ENCODE results near the gene MAN1C1. TPM values are rescaled to one million over a fixed set of nuclear protein-coding genes. Genes with fewer than 3 reads are reported as not detected.

MAN1C1 gene
- total RNA-seq, 2 donors from 2014 or later: 2.2 to 4.3 TPM

GRCh38 chr1:25685211-25685750 lies 68.7 kb downstream of the MAN1C1 start:
- WGBS, 2 experiments (ENCODE audit: insufficient coverage in 1 of 2, insufficient read length in 1 of 2): 90 to 100% methylated on average over 5 to 11 of the region's 11 CpGs
- TF ChIP-seq, protein P1, sequence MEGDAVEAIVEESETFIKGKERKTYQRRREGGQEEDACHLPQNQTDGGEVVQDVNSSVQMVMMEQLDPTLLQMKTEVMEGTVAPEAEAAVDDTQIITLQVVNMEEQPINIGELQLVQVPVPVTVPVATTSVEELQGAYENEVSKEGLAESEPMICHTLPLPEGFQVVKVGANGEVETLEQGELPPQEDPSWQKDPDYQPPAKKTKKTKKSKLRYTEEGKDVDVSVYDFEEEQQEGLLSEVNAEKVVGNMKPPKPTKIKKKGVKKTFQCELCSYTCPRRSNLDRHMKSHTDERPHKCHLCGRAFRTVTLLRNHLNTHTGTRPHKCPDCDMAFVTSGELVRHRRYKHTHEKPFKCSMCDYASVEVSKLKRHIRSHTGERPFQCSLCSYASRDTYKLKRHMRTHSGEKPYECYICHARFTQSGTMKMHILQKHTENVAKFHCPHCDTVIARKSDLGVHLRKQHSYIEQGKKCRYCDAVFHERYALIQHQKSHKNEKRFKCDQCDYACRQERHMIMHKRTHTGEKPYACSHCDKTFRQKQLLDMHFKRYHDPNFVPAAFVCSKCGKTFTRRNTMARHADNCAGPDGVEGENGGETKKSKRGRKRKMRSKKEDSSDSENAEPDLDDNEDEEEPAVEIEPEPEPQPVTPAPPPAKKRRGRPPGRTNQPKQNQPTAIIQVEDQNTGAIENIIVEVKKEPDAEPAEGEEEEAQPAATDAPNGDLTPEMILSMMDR (conservative IDR thresholded peaks at IDR 0.05): no peak
- no peak for DNase-seq
- Mint-ChIP-seq H3K4me3 (no peak overlapping the region), H3K27me3 (ENCODE audit: insufficient read depth) (no peaks in the 10 kb centered on the region), H3K27ac (no peak overlapping the region), H3K9me3 (no peaks in the 10 kb centered on the region), H3K4me1 (peaks cover 2% of the 10 kb centered on the region), H3K36me3 (ENCODE audit: low read depth) (no peaks in the 10 kb centered on the region)
- H3K27ac ChIP-seq (ENCODE audit: low read depth, low read length): no peak overlapping the region
- no peak overlapping the region for H3K4me3 ChIP-seq (ENCODE audit: low read length)
- no peaks in the 10 kb centered on the region for H3K9me3 ChIP-seq (ENCODE audit: control insufficient read depth, low read length)
- H3K36me3 ChIP-seq (ENCODE audit: control insufficient read depth, insufficient read depth, low read length): no peaks in the 10 kb centered on the region
- H3K27me3 ChIP-seq (ENCODE audit: control insufficient read depth, insufficient read depth, low read length, poor library complexity, severe bottlenecking): no peaks in the 10 kb centered on the region
- H3K4me1 ChIP-seq (ENCODE audit: control insufficient read depth, insufficient read depth, low read length): no peaks in the 10 kb centered on the region
- H3K9ac ChIP-seq (ENCODE audit: extremely low read depth, low read length, poor library complexity, severe bottlenecking): no peak overlapping the region

DNA sequence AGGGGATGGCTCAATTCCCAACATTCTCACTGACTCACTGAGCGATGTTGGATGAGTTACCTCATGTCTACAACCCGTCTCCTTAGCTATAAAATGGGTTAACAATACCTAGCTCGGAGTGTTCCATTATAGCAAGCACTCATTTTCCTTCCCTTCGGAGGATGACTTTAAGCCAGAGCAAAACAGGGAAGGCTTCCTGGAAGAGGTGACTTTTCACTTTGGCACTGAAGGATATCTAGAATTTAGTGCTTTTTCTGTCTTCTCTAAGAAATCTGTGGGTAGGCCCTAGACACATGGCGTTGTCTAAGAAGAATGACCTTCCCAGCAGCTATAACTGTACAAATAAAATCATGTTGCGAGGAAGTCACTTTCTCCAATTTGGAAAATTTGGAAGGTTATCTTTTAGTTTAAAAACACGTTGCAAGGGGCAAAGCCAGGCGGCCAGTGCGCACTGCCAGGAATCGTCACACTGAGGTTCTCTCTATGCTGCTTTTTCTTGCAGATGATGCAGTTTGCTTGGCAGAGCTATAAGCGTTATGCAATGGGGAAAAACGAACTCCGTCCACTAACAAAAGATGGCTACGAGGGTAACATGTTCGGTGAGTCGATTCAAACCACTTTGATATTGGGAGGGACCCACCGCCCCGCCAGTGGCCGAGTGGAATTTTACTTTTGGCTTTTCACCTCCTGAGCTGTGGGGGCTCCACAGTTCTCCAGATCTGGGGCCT lies 69.5 kb downstream of the MAN1C1 start:
- H3K4me3 Mint-ChIP-seq: no peak overlapping the region
- TF ChIP-seq, protein P1 (conservative IDR thresholded peaks at IDR 0.05): no peak
- peaks cover 2% of the 10 kb centered on the region for H3K4me1 Mint-ChIP-seq
- H3K27ac Mint-ChIP-seq: no peak overlapping the region
- Histone ChIP-seq H3K27ac (ENCODE audit: low read depth, low read length) (no peak overlapping the region), H3K27me3 (ENCODE audit: control insufficient read depth, insufficient read depth, low read length, poor library complexity, severe bottlenecking) (no peaks in the 10 kb centered on the region), H3K4me1 (ENCODE audit: control insufficient read depth, insufficient read depth, low read length) (no peaks in the 10 kb centered on the region), H3K9me3 (ENCODE audit: control insufficient read depth, low read length) (no peaks in the 10 kb centered on the region), H3K4me3 (ENCODE audit: low read length) (no peak overlapping the region), H3K36me3 (ENCODE audit: control insufficient read depth, insufficient read depth, low read length) (no peaks in the 10 kb centered on the region), H3K9ac (ENCODE audit: extremely low read depth, low read length, poor library complexity, severe bottlenecking) (no peak overlapping the region)
- 94% methylated on average over 17 to 19 of the region's 19 CpGs for WGBS, 2 experiments (ENCODE audit: insufficient coverage in 1 of 2, insufficient read length in 1 of 2)
- H3K9me3 Mint-ChIP-seq: no peaks in the 10 kb centered on the region
- H3K36me3 Mint-ChIP-seq (ENCODE audit: low read depth): no peaks in the 10 kb centered on the region
- no peak for DNase-seq
- no peaks in the 10 kb centered on the region for H3K27me3 Mint-ChIP-seq (ENCODE audit: insufficient read depth)

DNA sequence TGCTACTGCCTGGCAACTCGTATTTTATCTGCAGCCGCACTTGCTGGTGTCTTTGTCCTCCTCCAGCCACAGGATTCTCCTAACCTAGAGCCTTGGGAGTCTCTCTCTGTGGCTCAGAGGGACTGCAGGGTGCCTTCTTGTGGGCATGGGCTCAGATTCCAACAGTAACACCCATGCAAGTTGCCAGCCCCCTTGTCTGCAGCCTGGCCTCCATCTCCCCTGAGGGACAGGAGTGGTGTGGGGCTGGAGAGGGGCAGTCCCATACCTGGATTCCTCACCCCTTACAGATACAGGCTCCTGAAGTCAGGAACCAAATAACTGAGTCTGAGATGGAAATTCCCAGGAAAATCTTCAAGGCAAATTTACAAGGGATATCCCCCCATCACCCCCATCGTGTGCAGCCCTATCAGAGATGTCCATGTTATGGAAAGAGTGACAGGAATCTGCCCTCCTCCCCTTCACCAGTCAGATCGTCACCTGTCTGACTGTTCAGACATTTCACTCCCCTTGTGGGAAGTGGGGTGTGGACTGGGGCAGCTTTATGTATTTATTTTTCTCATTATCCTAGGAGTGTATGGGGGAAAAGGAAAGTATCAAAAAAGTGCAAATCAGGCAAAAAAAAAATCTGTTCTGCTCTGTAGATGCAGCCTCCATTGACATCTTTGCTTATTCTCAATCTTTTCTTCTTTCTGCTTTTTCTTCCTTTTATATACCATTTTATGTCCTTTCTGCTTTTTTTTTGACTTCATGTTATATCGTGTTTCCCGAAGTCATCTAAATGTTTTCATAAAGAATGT lies 70.8 kb downstream of the MAN1C1 start:
- 94% methylated on average over 5 of the region's 6 CpGs; no CpG with 5 or more reads in 1 of the 2 experiments for WGBS, 2 experiments (ENCODE audit: insufficient coverage in 1 of 2, insufficient read length in 1 of 2)
- no peak overlapping the region for H3K27ac Mint-ChIP-seq
- TF ChIP-seq, protein P1 (conservative IDR thresholded peaks at IDR 0.05): no peak
- H3K4me1 Mint-ChIP-seq: peaks cover 2% of the 10 kb centered on the region
- no peaks in the 10 kb centered on the region for H3K27me3 Mint-ChIP-seq (ENCODE audit: insufficient read depth)
- H3K27me3 ChIP-seq (ENCODE audit: control insufficient read depth, insufficient read depth, low read length, poor library complexity, severe bottlenecking): no peaks in the 10 kb centered on the region
- DNase-seq: no peak
- no peaks in the 10 kb centered on the region for H3K4me1 ChIP-seq (ENCODE audit: control insufficient read depth, insufficient read depth, low read length)
- H3K27ac ChIP-seq (ENCODE audit: low read depth, low read length): no peak overlapping the region
- H3K9me3 Mint-ChIP-seq: no peaks in the 10 kb centered on the region
- H3K36me3 ChIP-seq (ENCODE audit: control insufficient read depth, insufficient read depth, low read length): no peaks in the 10 kb centered on the region
- no peaks in the 10 kb centered on the region for H3K36me3 Mint-ChIP-seq (ENCODE audit: low read depth)
- H3K9ac ChIP-seq (ENCODE audit: extremely low read depth, low read length, poor library complexity, severe bottlenecking): no peak overlapping the region
- no peak overlapping the region for H3K4me3 Mint-ChIP-seq
- no peaks in the 10 kb centered on the region for H3K9me3 ChIP-seq (ENCODE audit: control insufficient read depth, low read length)
- no peak overlapping the region for H3K4me3 ChIP-seq (ENCODE audit: low read length)
